NCI-H128 (cell line): Measurements from ENCODE around the gene FOXRED2.
"Not testable (repeated sequence)": the region's sequence is repeated elsewhere in the genome, so short reads cannot be mapped to it uniquely, and the experiment has no call there.

ENCODE experiments used
- DNase-seq: peaks from one replicate; lab custom pipeline; 2025; ENCODE audit not compliant: unreplicated experiment; lab: John Stamatoyannopoulos, UW

Gene FOXRED2

DNA sequence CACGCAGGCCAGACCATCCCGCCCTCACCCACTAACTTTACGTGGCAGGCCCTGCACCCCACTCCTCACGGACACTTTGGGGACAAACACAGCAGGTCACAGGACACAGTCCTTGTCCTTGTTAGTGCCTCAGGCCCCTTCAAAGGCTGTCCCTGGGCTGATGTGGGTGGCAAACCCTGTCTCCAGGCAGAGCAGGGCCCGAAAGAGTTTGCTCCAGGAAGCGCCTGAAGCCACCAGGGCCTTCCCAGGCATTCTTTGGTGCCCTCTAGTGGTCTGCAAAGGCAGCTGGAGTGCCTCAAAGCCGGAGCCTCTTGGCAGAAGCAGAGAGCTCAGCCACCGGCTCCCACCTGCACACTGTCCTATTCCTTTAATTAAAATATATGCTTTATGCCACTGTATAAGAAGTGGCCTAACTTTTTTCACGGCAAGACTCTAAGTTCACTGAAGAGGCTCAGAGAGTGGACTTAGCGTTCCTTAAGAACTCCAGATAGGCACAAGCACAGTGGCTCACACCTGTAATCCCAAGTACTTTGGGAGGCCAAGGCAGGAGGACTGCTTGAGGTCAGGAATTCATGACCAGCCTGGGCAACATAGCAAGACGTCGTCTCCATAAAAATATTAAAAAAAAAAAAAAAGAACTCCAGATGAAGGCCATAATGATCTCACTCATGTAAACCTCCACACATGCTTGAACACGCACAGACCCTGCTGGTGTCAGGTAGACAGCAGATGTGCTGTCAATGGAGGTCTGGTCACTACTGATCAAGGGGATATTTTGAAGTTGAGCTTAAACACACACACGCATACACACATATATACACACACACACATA lies 36.5 kb downstream of the FOXRED2 start:
- DNase-seq, result peak; percentile 43

GRCh38 chr22:36469094-36469710 lies 37.6 kb downstream of the FOXRED2 start:
- no peak for DNase-seq

DNA sequence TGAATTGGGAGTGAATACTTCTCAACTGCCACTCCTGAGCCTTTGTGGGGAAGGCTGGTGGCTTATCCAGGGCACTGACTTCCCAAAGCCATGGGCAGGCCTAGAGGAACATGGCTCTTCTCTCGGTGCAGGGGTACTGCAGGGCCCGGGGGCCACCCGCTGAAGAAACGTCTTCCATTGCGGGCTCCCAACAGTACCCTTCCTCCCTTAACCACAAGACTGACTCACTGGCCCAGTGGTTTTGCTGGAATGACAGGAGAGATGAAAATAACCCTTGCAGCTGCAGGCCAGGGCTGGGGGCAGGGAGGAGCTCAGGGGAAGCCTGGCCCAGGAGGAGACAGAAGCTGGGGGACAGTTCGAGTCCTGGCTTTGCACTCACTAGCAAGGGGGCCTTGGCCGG lies 38.9 kb downstream of the FOXRED2 start:
- no peak for DNase-seq

DNA sequence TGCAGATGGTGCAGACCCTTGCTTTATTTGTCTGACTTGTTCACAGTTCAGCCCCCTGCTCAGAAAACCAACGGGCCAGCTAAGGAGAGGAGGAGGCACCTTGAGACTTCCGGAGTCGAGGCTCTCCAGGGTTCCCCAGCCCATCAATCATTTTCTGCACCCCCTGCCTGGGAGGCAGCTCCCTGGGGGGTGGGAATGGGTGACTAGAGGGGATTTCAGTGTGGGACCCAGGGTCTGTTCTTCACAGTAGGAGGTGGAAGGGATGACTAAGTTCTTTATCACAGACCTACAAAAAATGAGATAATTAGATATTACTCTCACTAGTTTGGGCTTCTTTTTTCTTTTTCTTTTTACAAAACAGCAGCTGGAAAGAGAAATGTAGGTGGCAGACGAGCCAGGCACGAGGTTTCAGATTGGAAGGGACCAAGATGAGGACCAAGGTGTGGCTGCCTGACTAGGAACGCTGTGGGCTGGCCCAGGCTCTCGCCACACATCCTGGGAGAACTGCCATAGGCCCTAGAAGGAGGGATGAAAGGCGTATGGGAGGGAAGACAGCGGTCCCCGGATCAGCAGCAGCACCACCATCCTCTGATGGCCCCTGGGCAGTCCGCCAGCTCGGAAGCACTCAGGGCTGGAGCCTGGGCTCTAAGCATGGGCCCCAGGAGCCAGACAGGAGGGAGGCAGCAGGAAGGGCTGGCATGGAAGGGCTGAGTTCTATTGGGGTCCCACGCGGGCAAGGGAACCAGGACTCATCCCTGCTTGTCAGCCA lies 39.6 kb downstream of the FOXRED2 start:
- DNase-seq, result no peak

DNA sequence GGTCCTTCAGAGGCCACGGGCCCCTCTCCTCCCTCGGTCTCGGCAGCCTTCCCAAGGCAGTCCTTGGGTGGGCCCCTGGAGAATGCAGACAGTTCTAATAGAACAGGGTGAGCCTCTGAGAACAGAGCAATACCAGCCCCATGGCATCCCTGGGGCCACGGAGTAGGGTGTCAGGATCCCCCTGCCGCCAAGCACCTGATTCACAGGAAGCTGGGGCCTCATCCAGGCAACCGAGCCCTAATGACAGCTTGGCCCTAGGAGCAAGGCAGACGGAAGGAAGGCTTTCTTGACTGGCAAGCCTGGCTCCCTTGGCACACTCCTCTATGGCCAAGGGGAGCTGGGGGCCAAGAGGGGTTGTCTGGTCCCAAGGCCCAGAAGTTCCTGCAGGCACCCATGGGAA lies 40.6 kb downstream of the FOXRED2 start:
- DNase-seq, result no peak

DNA sequence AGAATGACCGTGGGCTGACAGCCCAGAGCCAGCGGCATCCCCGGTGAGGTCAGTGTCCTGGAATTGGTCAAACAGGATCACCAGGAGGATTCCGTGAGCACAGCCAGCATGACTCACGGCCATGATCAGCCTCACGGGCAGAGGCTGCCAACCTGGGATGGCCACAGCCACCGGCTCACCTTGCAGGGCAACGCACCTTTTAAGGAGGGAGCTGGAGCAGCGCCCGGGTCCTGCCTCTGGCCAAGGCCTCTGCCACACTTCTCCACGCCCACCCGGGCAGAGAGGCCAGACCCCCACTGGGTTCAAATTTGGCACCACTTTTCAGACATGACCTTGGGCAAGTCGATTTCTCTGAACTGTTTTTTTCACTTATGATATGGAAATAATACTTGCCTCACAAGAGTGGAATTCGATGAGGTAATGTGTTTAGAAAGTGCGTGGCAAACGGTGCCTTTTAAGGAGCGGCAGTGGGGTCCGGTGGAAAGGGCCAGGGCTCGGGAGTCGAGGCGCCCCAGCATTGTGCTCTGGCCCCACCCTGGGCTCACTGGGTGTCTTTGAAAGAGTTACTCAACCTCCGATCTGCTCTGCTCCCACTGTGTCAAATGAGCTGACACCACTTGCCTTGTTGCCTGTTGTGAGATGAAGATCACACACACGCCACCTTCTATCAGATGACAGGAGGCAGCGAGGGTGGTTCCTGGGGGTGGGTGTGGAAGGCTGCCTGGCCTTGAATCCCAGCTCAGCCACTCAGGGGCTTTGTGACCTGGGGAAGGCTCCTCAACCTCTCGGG lies 41.4 kb downstream of the FOXRED2 start:
- no peak for DNase-seq

- DNase-seq, result no peak
Observed at GRCh38 chr22:36464715-36465231, 42.1 kb downstream of the FOXRED2 start.

DNA sequence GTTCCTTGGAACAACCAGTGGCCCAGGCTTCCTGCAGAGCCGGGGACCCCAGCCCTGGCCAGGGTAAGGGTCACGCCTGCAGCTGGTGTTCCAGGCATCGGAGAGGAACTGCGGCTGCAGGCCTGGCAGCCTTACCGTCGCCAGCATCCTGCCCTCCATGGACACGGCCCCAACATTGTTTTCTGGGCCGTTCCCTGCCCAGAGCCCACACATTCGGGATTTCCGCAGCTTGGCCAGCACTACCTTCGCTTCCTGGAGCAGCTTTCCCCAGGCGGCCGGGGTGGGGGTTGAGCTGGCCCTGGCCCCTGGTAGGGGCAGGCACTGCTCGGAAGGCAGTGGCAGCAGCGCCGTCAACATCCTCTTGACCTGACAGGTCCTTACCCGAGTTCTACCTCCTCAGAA lies 43.1 kb downstream of the FOXRED2 start:
- DNase-seq, result no peak

DNA sequence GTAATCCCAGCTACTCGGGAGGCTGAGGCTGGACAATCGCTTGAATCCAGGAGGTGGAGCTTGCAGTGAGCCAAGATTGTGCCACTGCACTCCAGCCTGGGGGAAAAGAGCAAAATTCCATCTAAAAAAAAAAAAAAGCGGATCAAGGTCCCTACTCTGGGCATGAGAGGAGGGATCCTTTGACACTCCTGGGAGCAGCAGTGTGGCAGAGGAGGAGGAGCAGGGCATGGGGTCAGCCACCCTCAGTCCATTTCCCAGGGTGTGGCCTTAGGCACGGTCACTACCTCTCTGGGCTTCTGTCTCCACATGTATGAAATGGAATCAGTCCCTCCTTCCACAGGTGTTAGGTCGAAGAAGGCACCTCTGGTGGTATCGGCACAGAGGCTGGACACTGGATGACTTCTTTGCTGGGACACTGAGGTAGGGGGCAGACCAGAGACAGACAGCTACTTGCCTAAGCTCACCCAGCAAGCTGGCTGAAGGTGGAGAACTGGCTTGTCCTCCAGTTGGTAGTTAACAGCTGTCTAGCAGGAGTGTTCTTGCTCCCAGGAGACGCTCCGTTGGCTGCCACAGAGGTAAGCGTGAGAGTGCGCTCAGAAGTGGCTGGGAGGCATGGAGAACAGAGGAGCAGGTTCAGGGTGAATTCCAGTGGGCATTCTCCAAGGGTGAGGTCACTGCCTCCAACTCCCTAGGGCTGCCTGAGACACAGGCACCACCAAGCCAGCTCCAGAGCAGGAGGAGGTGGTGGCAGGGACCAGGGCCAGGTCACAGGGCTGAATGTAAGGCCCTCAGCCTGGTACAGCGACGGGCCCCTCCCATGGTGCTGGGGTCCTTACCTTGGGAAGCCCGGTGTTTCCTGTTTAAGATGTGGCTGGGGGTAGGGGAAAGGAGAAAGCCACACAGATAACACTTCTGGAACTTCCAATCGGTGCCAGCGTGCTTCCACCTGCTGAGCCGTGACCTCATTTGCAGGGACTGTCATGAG lies 44.9 kb downstream of the FOXRED2 start:
- DNase-seq, result no peak

GRCh38 chr22:36460202-36460601 lies 46.6 kb downstream of the FOXRED2 start:
- no peak for DNase-seq

DNA sequence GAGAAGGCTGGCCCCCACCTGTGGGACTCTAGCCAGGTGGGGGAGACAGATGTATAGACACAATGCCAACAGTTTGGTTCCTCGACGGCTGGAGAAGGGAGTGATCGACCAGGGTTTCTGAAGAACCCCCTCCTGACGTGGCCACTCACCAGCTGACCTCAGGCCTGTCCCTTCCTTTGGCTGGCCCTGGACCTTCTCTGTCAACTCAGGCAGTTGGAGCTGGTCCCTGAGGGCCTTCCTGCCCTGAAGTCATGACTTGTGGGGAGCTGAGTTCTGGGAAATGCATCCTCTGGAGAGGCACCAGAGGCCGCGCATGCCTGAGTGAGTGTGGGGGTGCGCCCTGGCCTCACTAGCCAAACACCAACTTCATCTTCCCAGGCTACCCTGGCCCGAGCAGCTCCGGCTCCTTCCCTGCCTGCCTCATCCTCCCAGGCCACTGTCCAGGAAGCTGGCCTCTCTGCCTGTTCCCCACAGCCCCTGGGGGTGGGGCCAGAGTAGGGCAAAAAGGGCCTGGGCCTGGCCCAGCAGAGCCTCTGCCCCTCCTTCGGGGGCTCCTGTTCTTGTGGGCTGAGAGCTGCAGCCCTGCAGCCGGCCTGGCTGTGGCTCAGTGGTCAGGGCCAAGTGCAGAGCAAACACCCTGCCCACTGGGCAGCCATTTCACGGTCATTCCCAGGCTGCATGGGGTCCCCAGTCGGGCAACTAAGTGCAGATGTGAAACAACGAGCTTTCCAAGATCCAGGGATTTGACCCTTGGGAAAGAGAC lies 49.0 kb downstream of the FOXRED2 start:
- no peak for DNase-seq

- DNase-seq, result no peak
Observed at GRCh38 chr22:36456464-36456845, 50.4 kb downstream of the FOXRED2 start.

- DNase-seq, result no peak
Observed at GRCh38 chr22:36455571-36456463, 51.0 kb downstream of the FOXRED2 start.

GRCh38 chr22:36454916-36455570 lies 51.8 kb downstream of the FOXRED2 start:
- DNase-seq, result peak; percentile 68

DNA sequence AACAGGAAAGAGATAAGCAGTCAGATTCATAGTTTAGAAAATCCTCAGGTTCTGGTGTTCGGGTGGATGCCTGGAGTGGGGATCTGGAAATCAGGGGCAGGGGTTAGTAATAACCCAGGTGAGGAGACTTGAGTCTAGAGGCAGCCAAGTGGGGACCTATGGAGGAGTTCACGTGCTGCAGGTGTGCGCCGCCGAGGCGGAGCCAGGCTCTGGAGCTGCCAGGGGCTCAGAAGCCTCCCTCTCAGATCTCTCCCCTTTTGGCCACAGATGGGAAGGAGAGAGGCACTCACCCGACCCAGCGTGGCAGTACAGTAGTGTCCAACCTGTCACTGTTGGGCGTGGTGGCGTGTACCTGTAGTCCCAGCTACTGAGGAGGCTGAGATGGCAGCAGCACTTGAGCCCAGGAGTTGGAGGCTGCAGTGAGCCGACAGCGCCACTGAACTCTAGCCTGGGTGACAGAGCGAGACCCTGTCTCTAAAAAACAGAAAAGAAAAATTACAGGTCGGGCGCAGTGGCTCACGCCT lies 52.9 kb downstream of the FOXRED2 start:
- DNase-seq, result no peak

DNA sequence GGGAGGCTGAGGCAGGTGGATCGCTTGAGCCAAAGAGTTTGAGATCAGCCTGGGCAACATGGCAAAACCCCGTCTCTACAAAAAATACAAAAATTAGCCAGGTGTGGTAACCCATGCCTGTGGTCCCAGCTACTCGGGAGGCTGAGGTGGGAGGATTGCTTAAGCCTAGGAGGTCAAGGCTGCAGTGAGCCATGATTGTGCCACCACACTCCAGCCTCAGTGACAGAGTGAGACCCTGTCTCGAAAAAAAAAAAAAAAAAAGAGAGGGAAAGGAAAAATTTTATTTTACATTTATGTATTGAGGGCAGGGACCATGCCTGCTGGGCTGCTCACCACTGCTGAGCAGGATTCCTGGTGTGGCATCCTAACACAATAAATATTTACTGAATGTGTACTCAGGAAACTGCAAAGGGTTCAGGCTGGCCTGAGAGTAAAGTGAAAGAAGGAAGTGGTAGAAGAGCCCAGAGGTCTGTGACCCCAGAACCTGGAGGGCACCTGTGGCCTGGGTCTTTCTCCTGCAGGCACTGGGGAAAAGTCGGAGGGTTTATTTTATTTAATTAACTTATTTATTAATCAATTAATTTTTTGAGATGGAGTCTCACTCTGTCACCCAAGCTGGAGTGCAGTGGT lies 53.7 kb downstream of the FOXRED2 start:
- not testable (repeated sequence) for DNase-seq
